Measurements from ENCODE around the gene HOXC13.

- TF ChIP-seq EZH2phosphoT487 (IDR thresholded peaks at IDR 0.05; ENCODE audit: borderline replicate concordance, low read depth, low read length): no peak
- TF ChIP-seq CTCF (conservative IDR thresholded peaks at IDR 0.05; ENCODE audit: low read length): no peak
Observed at GRCh38 chr12:53942467-53942997, 3.9 kb downstream of the HOXC13 start.
